GM19023 (cell line): ENCODE data around the gene ADGRG7.

Experiments
- ATAC-seq: cut with Tn5 transposase; IDR thresholded peaks from one replicate; pipeline ENCODE4 v1.9.1; 2021; ENCODE audit warnings: mild to moderate bottlenecking, moderate library complexity; ENCODE audit not compliant: unreplicated experiment

The ADGRG7 gene

GRCh38 chr3:100600181-100601042, 9.0 kb upstream of the ADGRG7 start:
- no peak for ATAC-seq

- no peak for ATAC-seq
Observed at GRCh38 chr3:100602506-100603444, 6.6 kb upstream of the ADGRG7 start.

- ATAC-seq, result no peak
Observed at GRCh38 chr3:100603469-100603868, 5.9 kb upstream of the ADGRG7 start.

- no peak for ATAC-seq
Observed at GRCh38 chr3:100605358-100605757, 4.0 kb upstream of the ADGRG7 start.

GRCh38 chr3:100606894-100607512, 2.4 kb upstream of the ADGRG7 start:
- peak; percentile 80 for ATAC-seq

- no peak for ATAC-seq
Observed at GRCh38 chr3:100609963-100610362, 562 bp downstream of the ADGRG7 start.

GRCh38 chr3:100611221-100611620, 1.8 kb downstream of the ADGRG7 start:
- no peak for ATAC-seq

GRCh38 chr3:100613721-100614390, 4.5 kb downstream of the ADGRG7 start:
- no peak for ATAC-seq

- no peak for ATAC-seq
Observed at GRCh38 chr3:100614941-100615340, 5.5 kb downstream of the ADGRG7 start.

GRCh38 chr3:100615684-100616083, 6.3 kb downstream of the ADGRG7 start:
- ATAC-seq, result no peak

- ATAC-seq, result no peak
Observed at GRCh38 chr3:100621251-100621650, 11.8 kb downstream of the ADGRG7 start.

GRCh38 chr3:100627491-100627890, 18.1 kb downstream of the ADGRG7 start:
- no peak for ATAC-seq

GRCh38 chr3:100629421-100630127, 20.2 kb downstream of the ADGRG7 start:
- ATAC-seq, result no peak

GRCh38 chr3:100630664-100631063, 21.3 kb downstream of the ADGRG7 start:
- ATAC-seq, result no peak

GRCh38 chr3:100631236-100631635, 21.8 kb downstream of the ADGRG7 start:
- no peak for ATAC-seq

- no peak for ATAC-seq
Observed at GRCh38 chr3:100634493-100635272, 25.3 kb downstream of the ADGRG7 start.

- ATAC-seq, result no peak
Observed at GRCh38 chr3:100635273-100635701, 25.9 kb downstream of the ADGRG7 start.

GRCh38 chr3:100637197-100637631, 27.8 kb downstream of the ADGRG7 start:
- no peak for ATAC-seq

GRCh38 chr3:100640633-100641032, 31.2 kb downstream of the ADGRG7 start:
- no peak for ATAC-seq
